ENCODE data around the gene PTPRH. TPM values are rescaled to one million over a fixed set of nuclear protein-coding genes. Genes with fewer than 3 reads are reported as not detected.
A peak's percentile ranks its signal among the peaks of the same experiment; 100 is the strongest.

The PTPRH gene
- total and polyA plus RNA-seq, 5 donors from 2014 or later = not detected

- Mint-ChIP-seq H3K36me3 (peaks cover 15% of the 10 kb centered on the region), H3K9me3 (no peaks in the 10 kb centered on the region), H3K4me3 (peak overlapping the region in 2 of 4 donors; percentile 41 to 64), H3K27ac (no peak overlapping the region), H3K4me1 (peaks cover 4 to 50% (median 19%) of the 10 kb centered on the region in 4 donors), H3K27me3 (no peaks in the 10 kb centered on the region)
- H3K36me3 ChIP-seq (ENCODE audit: control insufficient read depth, insufficient read depth, low read length) = peaks cover 60% of the 10 kb centered on the region
- peaks cover 47% of the 10 kb centered on the region for H3K4me1 ChIP-seq (ENCODE audit: control insufficient read depth, insufficient read depth, low read length, poor library complexity, severe bottlenecking)
- no peak for ATAC-seq (ENCODE audit: low read depth in 2 of 2)
- H3K27ac ChIP-seq (ENCODE audit: insufficient read depth, low read length, poor library complexity, severe bottlenecking) = no peak overlapping the region
- no peak for DNase-seq
- no peak overlapping the region for H3K4me3 ChIP-seq (ENCODE audit: low read depth, low read length)
- no peaks in the 10 kb centered on the region for H3K27me3 ChIP-seq (ENCODE audit: control insufficient read depth, insufficient read depth, low read length)
- no peaks in the 10 kb centered on the region for H3K9me3 ChIP-seq (ENCODE audit: control insufficient read depth in 2 of 2, low read length in 2 of 2)
Observed at GRCh38 chr19:55248166-55248675, 38.9 kb upstream of the PTPRH start.

GRCh38 chr19:55247621-55248099 lies 38.4 kb upstream of the PTPRH start:
- H3K36me3 Mint-ChIP-seq = peaks cover 17% of the 10 kb centered on the region
- no peak overlapping the region for H3K27ac ChIP-seq (ENCODE audit: insufficient read depth, low read length, poor library complexity, severe bottlenecking)
- peak overlapping the region in 1 of 3 donors; percentile 48 for H3K27ac Mint-ChIP-seq
- H3K27me3 ChIP-seq (ENCODE audit: control insufficient read depth, insufficient read depth, low read length) = no peaks in the 10 kb centered on the region
- H3K4me3 ChIP-seq (ENCODE audit: low read depth, low read length) = no peak overlapping the region
- H3K4me3 Mint-ChIP-seq = peak overlapping the region in 1 of 4 donors; percentile 64
- no peaks in the 10 kb centered on the region for H3K9me3 ChIP-seq (ENCODE audit: control insufficient read depth in 2 of 2, low read length in 2 of 2)
- peaks cover 42% of the 10 kb centered on the region for H3K4me1 ChIP-seq (ENCODE audit: control insufficient read depth, insufficient read depth, low read length, poor library complexity, severe bottlenecking)
- DNase-seq (no peak), ATAC-seq (ENCODE audit: low read depth in 2 of 2) (no peak)
- H3K9me3 Mint-ChIP-seq = no peaks in the 10 kb centered on the region
- H3K36me3 ChIP-seq (ENCODE audit: control insufficient read depth, insufficient read depth, low read length) = peaks cover 64% of the 10 kb centered on the region
- no peaks in the 10 kb centered on the region for H3K27me3 Mint-ChIP-seq
- H3K4me1 Mint-ChIP-seq = peaks cover 4 to 46% (median 20%) of the 10 kb centered on the region in 4 donors

GRCh38 chr19:55246462-55247451 lies 37.5 kb upstream of the PTPRH start:
- H3K27me3 Mint-ChIP-seq = no peaks in the 10 kb centered on the region
- ATAC-seq (ENCODE audit: low read depth in 2 of 2) = no peak
- Histone ChIP-seq H3K27me3 (ENCODE audit: control insufficient read depth, insufficient read depth, low read length) (no peaks in the 10 kb centered on the region), H3K4me3 (ENCODE audit: low read depth, low read length) (no peak overlapping the region), H3K27ac (ENCODE audit: insufficient read depth, low read length, poor library complexity, severe bottlenecking) (no peak overlapping the region), H3K4me1 (ENCODE audit: control insufficient read depth, insufficient read depth, low read length, poor library complexity, severe bottlenecking) (peaks cover 33% of the 10 kb centered on the region), H3K36me3 (ENCODE audit: control insufficient read depth, insufficient read depth, low read length) (peaks cover 73% of the 10 kb centered on the region), H3K9me3 (ENCODE audit: control insufficient read depth in 2 of 2, low read length in 2 of 2) (no peaks in the 10 kb centered on the region)
- no peak overlapping the region for H3K4me3 Mint-ChIP-seq
- H3K9me3 Mint-ChIP-seq = no peaks in the 10 kb centered on the region
- DNase-seq = no peak
- no peak overlapping the region for H3K27ac Mint-ChIP-seq
- H3K36me3 Mint-ChIP-seq = peaks cover 18% of the 10 kb centered on the region
- peaks cover 2 to 38% (median 19%) of the 10 kb centered on the region in 4 donors for H3K4me1 Mint-ChIP-seq

GRCh38 chr19:55245236-55245904 lies 36.1 kb upstream of the PTPRH start:
- Histone ChIP-seq H3K4me3 (ENCODE audit: low read depth, low read length) (no peak overlapping the region), H3K27ac (ENCODE audit: insufficient read depth, low read length, poor library complexity, severe bottlenecking) (no peak overlapping the region), H3K27me3 (ENCODE audit: control insufficient read depth, insufficient read depth, low read length) (no peaks in the 10 kb centered on the region), H3K36me3 (ENCODE audit: control insufficient read depth, insufficient read depth, low read length) (peaks cover 85% of the 10 kb centered on the region), H3K4me1 (ENCODE audit: control insufficient read depth, insufficient read depth, low read length, poor library complexity, severe bottlenecking) (peaks cover 19% of the 10 kb centered on the region), H3K9me3 (ENCODE audit: control insufficient read depth in 2 of 2, low read length in 2 of 2) (no peaks in the 10 kb centered on the region)
- no peak overlapping the region for H3K27ac Mint-ChIP-seq
- DNase-seq = no peak
- peaks cover 0 to 25% (median 11%) of the 10 kb centered on the region in 4 donors for H3K4me1 Mint-ChIP-seq
- H3K4me3 Mint-ChIP-seq = no peak overlapping the region
- H3K9me3 Mint-ChIP-seq = no peaks in the 10 kb centered on the region
- no peak for ATAC-seq (ENCODE audit: low read depth in 2 of 2)
- peaks cover 9% of the 10 kb centered on the region for H3K36me3 Mint-ChIP-seq
- H3K27me3 Mint-ChIP-seq = no peaks in the 10 kb centered on the region

GRCh38 chr19:55244004-55244680 lies 34.8 kb upstream of the PTPRH start:
- ATAC-seq (ENCODE audit: low read depth in 2 of 2) = no peak

GRCh38 chr19:55242517-55242916 lies 33.2 kb upstream of the PTPRH start:
- Histone ChIP-seq H3K4me1 (ENCODE audit: control insufficient read depth, insufficient read depth, low read length, poor library complexity, severe bottlenecking) (peaks cover under 1% of the 10 kb centered on the region), H3K27me3 (ENCODE audit: control insufficient read depth, insufficient read depth, low read length) (no peaks in the 10 kb centered on the region), H3K36me3 (ENCODE audit: control insufficient read depth, insufficient read depth, low read length) (peaks cover 94% of the 10 kb centered on the region), H3K4me3 (ENCODE audit: low read depth, low read length) (no peak overlapping the region), H3K9me3 (ENCODE audit: control insufficient read depth in 2 of 2, low read length in 2 of 2) (no peaks in the 10 kb centered on the region), H3K27ac (ENCODE audit: insufficient read depth, low read length, poor library complexity, severe bottlenecking) (no peak overlapping the region)
- Mint-ChIP-seq H3K36me3 (peaks cover 18% of the 10 kb centered on the region), H3K4me1 (peaks cover 0 to 7% (median 1%) of the 10 kb centered on the region in 4 donors), H3K27ac (no peak overlapping the region), H3K9me3 (no peaks in the 10 kb centered on the region), H3K27me3 (no peaks in the 10 kb centered on the region), H3K4me3 (no peak overlapping the region)
- DNase-seq = no peak
- no peak for ATAC-seq (ENCODE audit: low read depth in 2 of 2)

More at GRCh38 chr19:55244004-55244680, 34.8 kb upstream of the PTPRH start:
- peaks cover 92% of the 10 kb centered on the region for H3K36me3 ChIP-seq (ENCODE audit: control insufficient read depth, insufficient read depth, low read length)
- H3K9me3 ChIP-seq (ENCODE audit: control insufficient read depth in 2 of 2, low read length in 2 of 2) = no peaks in the 10 kb centered on the region
- H3K4me1 Mint-ChIP-seq = peaks cover 0 to 21% (median 11%) of the 10 kb centered on the region in 4 donors
- H3K36me3 Mint-ChIP-seq = peaks cover 10% of the 10 kb centered on the region
- no peak overlapping the region for H3K27ac Mint-ChIP-seq
- no peaks in the 10 kb centered on the region for H3K27me3 ChIP-seq (ENCODE audit: control insufficient read depth, insufficient read depth, low read length)
- no peak overlapping the region for H3K4me3 ChIP-seq (ENCODE audit: low read depth, low read length)
- H3K27me3 Mint-ChIP-seq = no peaks in the 10 kb centered on the region
- H3K9me3 Mint-ChIP-seq = no peaks in the 10 kb centered on the region
- DNase-seq = no peak
- H3K27ac ChIP-seq (ENCODE audit: insufficient read depth, low read length, poor library complexity, severe bottlenecking) = no peak overlapping the region
- no peak overlapping the region for H3K4me3 Mint-ChIP-seq
- peaks cover 16% of the 10 kb centered on the region for H3K4me1 ChIP-seq (ENCODE audit: control insufficient read depth, insufficient read depth, low read length, poor library complexity, severe bottlenecking)

GRCh38 chr19:55241935-55242464 lies 32.7 kb upstream of the PTPRH start:
- Histone ChIP-seq H3K9me3 (ENCODE audit: control insufficient read depth in 2 of 2, low read length in 2 of 2) (no peaks in the 10 kb centered on the region), H3K27ac (ENCODE audit: insufficient read depth, low read length, poor library complexity, severe bottlenecking) (no peak overlapping the region), H3K36me3 (ENCODE audit: control insufficient read depth, insufficient read depth, low read length) (peaks cover 95% of the 10 kb centered on the region), H3K4me3 (ENCODE audit: low read depth, low read length) (no peak overlapping the region), H3K4me1 (ENCODE audit: control insufficient read depth, insufficient read depth, low read length, poor library complexity, severe bottlenecking) (no peaks in the 10 kb centered on the region), H3K27me3 (ENCODE audit: control insufficient read depth, insufficient read depth, low read length) (no peaks in the 10 kb centered on the region)
- H3K4me3 Mint-ChIP-seq = no peak overlapping the region
- peaks cover 23% of the 10 kb centered on the region for H3K36me3 Mint-ChIP-seq
- DNase-seq (no peak), ATAC-seq (ENCODE audit: low read depth in 2 of 2) (no peak)
- no peaks in the 10 kb centered on the region for H3K9me3 Mint-ChIP-seq
- H3K27ac Mint-ChIP-seq = no peak overlapping the region
- H3K27me3 Mint-ChIP-seq = no peaks in the 10 kb centered on the region
- peaks cover 0 to 5% (median 2%) of the 10 kb centered on the region in 4 donors for H3K4me1 Mint-ChIP-seq

Measured in CD4-positive, CD25-positive, alpha-beta regulatory T cell (primary cell).